IMR-90 (cell line): ENCODE data around the gene DENND5A. TPM values are rescaled to one million over a fixed set of nuclear protein-coding genes. Genes with fewer than 3 reads are reported as not detected.

Experiments used
- ATAC-seq: fragments of 200-7000 bp; cut with Tn5 transposase; 2 replicates; pipeline ENCODE4 v1.9.1; 2020; ENCODE audit warnings: low read depth, mild to moderate bottlenecking, moderate library complexity
- BruUV-seq: library from RNA; stranded (reverse); fragments of 400-500 nt; replicated peaks from 2 replicates; lab custom pipeline; 2021; lab: Mats Ljungman, UMichigan
- CTCF ChIA-PET: fragments of 300-600 bp; formaldehyde crosslinking; extraction: SDS; loops from one replicate; lab custom pipeline; 2021; ENCODE audit warnings: antibody characterized with exemption; lab: Yijun Ruan, JAX
- POLR2A ChIA-PET: fragments of 300-600 bp; sonication (Branson Sonifier 250); formaldehyde crosslinking; loops from one replicate; lab custom pipeline; 2022; ENCODE audit warnings: antibody characterized with exemption; ENCODE audit not compliant: unreplicated experiment; lab: Charles Lee
- DNase-seq: peaks from one replicate; pipeline ENCODE4 v3.0.0; 2013
- H2AFZ ChIP-seq: replicated peaks from 2 replicates; pipeline ENCODE3; 2013; ENCODE audit warnings: low read length, mild to moderate bottlenecking; ENCODE audit not compliant: poor library complexity
- H2AK5ac ChIP-seq: 2 replicates; pipeline ENCODE4 v1.6.1; 2013; ENCODE audit warnings: low read depth, low read length, inconsistent platforms
- H2AK9ac ChIP-seq: replicated peaks from 2 replicates; pipeline ENCODE3; 2013; ENCODE audit warnings: mild to moderate bottlenecking, low read depth, low read length, moderate library complexity; ENCODE audit not compliant: poor library complexity
- H2BK120ac ChIP-seq: 2 replicates; pipeline ENCODE4 v1.6.1; 2013; ENCODE audit warnings: low read depth, low read length, inconsistent platforms
- H2BK15ac ChIP-seq: 3 replicates; pipeline ENCODE4 v1.6.1; 2013; ENCODE audit warnings: low read depth, low read length, inconsistent platforms
- H2BK20ac ChIP-seq: 2 replicates; pipeline ENCODE4 v1.6.1; 2013; ENCODE audit warnings: low read depth, mild to moderate bottlenecking, inconsistent platforms, low read length, moderate library complexity
- H2BK5ac ChIP-seq: 2 replicates; pipeline ENCODE4 v1.6.1; 2013; ENCODE audit warnings: mild to moderate bottlenecking, low read depth, low read length, inconsistent platforms; ENCODE audit not compliant: poor library complexity, severe bottlenecking
- H3K14ac ChIP-seq: replicated peaks from 2 replicates; pipeline ENCODE4 v1.6.1; 2013; ENCODE audit warnings: low read depth, low read length, inconsistent platforms
- H3K18ac ChIP-seq: 2 replicates; pipeline ENCODE4 v1.6.1; 2013; ENCODE audit warnings: low read depth, low read length, control low read depth
- H3K23ac ChIP-seq: 2 replicates; pipeline ENCODE4 v1.6.1; 2013; ENCODE audit warnings: low read depth, low read length, inconsistent platforms
- H3K27ac ChIP-seq: 2 replicates; pipeline ENCODE4 v1.5.1; 2013; ENCODE audit warnings: mild to moderate bottlenecking, control low read depth, low read length; ENCODE audit not compliant: insufficient read depth
- H3K27me3 ChIP-seq: 2 replicates; pipeline ENCODE4 v1.6.1; 2013; ENCODE audit warnings: low read length; ENCODE audit not compliant: control insufficient read depth, insufficient read depth
- H3K36me3 ChIP-seq: 2 replicates; pipeline ENCODE4 v1.6.1; 2013; ENCODE audit warnings: low read length, mixed read lengths; ENCODE audit not compliant: control insufficient read depth, insufficient read depth
- H3K4ac ChIP-seq: 2 replicates; pipeline ENCODE4 v1.6.1; 2013; ENCODE audit warnings: low read depth, low read length, inconsistent platforms
- H3K4me1 ChIP-seq: 2 replicates; pipeline ENCODE4 v1.6.1; 2013; ENCODE audit warnings: low read length, mixed read lengths; ENCODE audit not compliant: control insufficient read depth, insufficient read depth
- H3K4me2 ChIP-seq: 2 replicates; pipeline ENCODE4 v1.6.1; 2013; ENCODE audit warnings: low read depth, mild to moderate bottlenecking, control low read depth, low read length, moderate library complexity
- H3K4me3 ChIP-seq: 2 replicates; pipeline ENCODE4 v1.5.1; 2013; ENCODE audit warnings: low read depth, mild to moderate bottlenecking, control low read depth, low read length, moderate library complexity; ENCODE audit not compliant: insufficient read depth
- H3K56ac ChIP-seq: 2 replicates; pipeline ENCODE4 v1.6.1; 2013; ENCODE audit warnings: low read length, inconsistent platforms; ENCODE audit not compliant: insufficient read depth; ENCODE audit errors: extremely low read depth
- H3K79me1 ChIP-seq, 2 experiments: 2 replicates each; pipeline ENCODE4 v1.6.1; 2013; ENCODE audit warnings: low read length in 2 of 2, inconsistent platforms in 1 of 2, low read depth in 1 of 2
- H3K9ac ChIP-seq: 2 replicates; pipeline ENCODE4 v1.6.1; 2013; ENCODE audit warnings: low read depth, low read length, control low read depth
- H3K9me1 ChIP-seq: 2 replicates; pipeline ENCODE4 v1.6.1; 2013; ENCODE audit warnings: low read length, inconsistent platforms; ENCODE audit not compliant: insufficient read depth
- H3K9me3 ChIP-seq: 2 replicates; pipeline ENCODE4 v1.6.1; 2013; ENCODE audit warnings: low read length; ENCODE audit not compliant: control insufficient read depth, insufficient read depth
- H4K20me1 ChIP-seq: 2 replicates; pipeline ENCODE4 v1.6.1; 2013; ENCODE audit warnings: low read length, inconsistent platforms; ENCODE audit not compliant: insufficient read depth
- H4K5ac ChIP-seq: 2 replicates; pipeline ENCODE4 v1.6.1; 2013; ENCODE audit warnings: mild to moderate bottlenecking, low read depth, low read length, control low read depth
- H4K8ac ChIP-seq, 2 experiments: 2 replicates each; pipeline ENCODE4 v1.6.1; 2013; ENCODE audit warnings: low read depth in 2 of 2, low read length in 2 of 2, control low read depth in 1 of 2, inconsistent platforms in 1 of 2
- H4K91ac ChIP-seq: 2 replicates; pipeline ENCODE4 v1.6.1; 2013; ENCODE audit warnings: low read depth, low read length, inconsistent platforms; ENCODE audit not compliant: insufficient read depth
- CEBPB ChIP-seq: IDR thresholded peaks from 2 replicates; pipeline ENCODE4 v1.6.1; 2012; ENCODE audit warnings: low read depth, low read length, improper control_type of control experiment
- CTCF ChIP-seq: conservative IDR thresholded peaks from 2 replicates; pipeline ENCODE4 v1.5.1; 2012; ENCODE audit warnings: mild to moderate bottlenecking, low read depth, low read length, improper control_type of control experiment
- RAD21 ChIP-seq: IDR thresholded peaks from 2 replicates; pipeline ENCODE4 v1.6.1; 2012; ENCODE audit warnings: low read length, improper control_type of control experiment
- WGBS, 2 experiments: methylation state at CpG; one replicate each; pipeline versions ENCODE4 v1.1.5 to v1.1.7; 2013; ENCODE audit warnings: missing lambda C conversion rate in 2 of 2; ENCODE audit not compliant: insufficient read length in 1 of 2; ENCODE audit errors: extremely low coverage in 2 of 2; 5-methylcytosine and 5-hydroxymethylcytosine counted together
- dilution Hi-C: fragments of 300-500 bp; cut with HindIII; formaldehyde crosslinking; loops from one replicate; pipeline ENCODE4 v1.14.3; 2018; ENCODE audit warnings: low sequenced_read_pairs; ENCODE audit not compliant: unreplicated experiment
- in situ Hi-C: fragments of 300-500 bp; cut with MboI; formaldehyde crosslinking; loops from 3 replicates; pipeline ENCODE4 v1.14.3; 2019; ENCODE audit warnings: low sequenced_read_pairs, inconsistent platforms, mixed read lengths
- intact Hi-C: fragments of 100-400 bp; cut with micrococcal nuclease; formaldehyde crosslinking; loops from 2 replicates; pipeline ENCODE4 v1.10.0; 2022
- polyA plus RNA-seq, 3 experiments: library from polyadenylated mRNA; depleted of rRNA; stranded (reverse); fragments of >200 nt; gene quantifications; 2 replicates each; pipeline ENCODE4 v1.2.3, GENCODE V29; 2012; ENCODE audit warnings: low replicate concordance in 1 of 3
- total RNA-seq: library from RNA; depleted of rRNA; stranded (reverse); fragments of >200 nt; gene quantifications from 2 replicates; pipeline ENCODE4 v1.2.3, GENCODE V29; 2012

Gene DENND5A
- total and polyA plus RNA-seq, 2 of the 4 experiments (the other 2 are of a cell fraction), result 179 to 192 TPM

- H4K5ac ChIP-seq, result no peak overlapping the region
- no peaks in the 10 kb centered on the region for H3K79me1 ChIP-seq
- dilution Hi-C loops, result no loop called here
- intact Hi-C loops, result no loop called here
- H3K23ac ChIP-seq, result no peak overlapping the region
- H2BK15ac ChIP-seq, result no peak overlapping the region
- no peak overlapping the region for H2AK9ac ChIP-seq
- 0 out of 2 replicates have a peak, but pooled peaks cover 2% of the 10 kb centered on the region for H3K4me1 ChIP-seq
- no peak overlapping the region for H2BK20ac ChIP-seq
- no peaks in the 10 kb centered on the region for H4K20me1 ChIP-seq
- H3K4ac ChIP-seq, result no peak overlapping the region
- H3K27me3 ChIP-seq, result peaks cover 20% of the 10 kb centered on the region; the same call in 1 of the 2 replicates
- H2AFZ ChIP-seq, result no peak overlapping the region
- DNase-seq (no peak), ATAC-seq (no peak)
- no peak overlapping the region for H3K14ac ChIP-seq
- no peaks in the 10 kb centered on the region for H3K9me1 ChIP-seq
- no peaks in the 10 kb centered on the region for H3K9me3 ChIP-seq
- H4K8ac ChIP-seq, result no peak overlapping the region
- TF ChIP-seq CTCF (peak; percentile 31), CEBPB (no peak), RAD21 (0 out of 2 replicates have a peak, but pooled peaks have one; percentile 11)
- H3K27ac ChIP-seq, result no peak overlapping the region
- H3K4me2 ChIP-seq, result no peak overlapping the region
- no peak overlapping the region for H2AK5ac ChIP-seq
- POLR2A ChIA-PET, result no interaction called here
- no peak overlapping the region for H3K18ac ChIP-seq
- H3K9ac ChIP-seq, result no peak overlapping the region
- H3K56ac ChIP-seq, result no peak overlapping the region
- no CpG with 5 or more reads among the region's 10 CpGs for WGBS, 2 experiments
- no peak overlapping the region for H2BK5ac ChIP-seq
- H3K4me3 ChIP-seq, result no peak overlapping the region
- H4K91ac ChIP-seq, result no peak overlapping the region
- H2BK120ac ChIP-seq, result no peak overlapping the region
- in situ Hi-C loops, result no loop called here
- no TSS peak for BruUV-seq
- H3K36me3 ChIP-seq, result no peaks in the 10 kb centered on the region
- CTCF ChIA-PET, result interaction anchor here (1.0 to 2.8 kb wide), 4 partner anchors 27 to 45 kb away, joined by 3 to 10 read pairs (median 4); no protein-coding TSS in a partner anchor
Observed at GRCh38 chr11:9092853-9093778, 172.0 kb downstream of the DENND5A start.
